CD4-positive, alpha-beta T cell treated with Interferon alpha-2 for 1 hour (primary cell): ENCODE data around the gene HCAR2.
"Not testable (repeated sequence)": the region's sequence is repeated elsewhere in the genome, so short reads cannot be mapped to it uniquely, and the experiment has no call there.

ENCODE experiments used
- DNase-seq, 2 donors: peaks; one replicate each; pipeline ENCODE4 v3.0.0-alpha.2; 2020 to 2022

HCAR2 gene

GRCh38 chr12:122661246-122661645, 41.9 kb downstream of the HCAR2 start:
- DNase-seq: no peak

- DNase-seq: peak in 1 of 2 donors; percentile 5
Observed at GRCh38 chr12:122659579-122659978, 43.6 kb downstream of the HCAR2 start.

- DNase-seq: no peak
Observed at GRCh38 chr12:122656298-122656697, 46.9 kb downstream of the HCAR2 start.

- not testable (repeated sequence) for DNase-seq
Observed at GRCh38 chr12:122653291-122653690, 49.9 kb downstream of the HCAR2 start.

GRCh38 chr12:122651520-122652224, 51.5 kb downstream of the HCAR2 start:
- no peak for DNase-seq
